ENCODE results near the gene EED. TPM values are rescaled to one million over a fixed set of nuclear protein-coding genes. Genes with fewer than 3 reads are reported as not detected.
"Not testable (repeated sequence)": the region's sequence is repeated elsewhere in the genome, so short reads cannot be mapped to it uniquely, and the experiment has no call there.

Gene EED
- total RNA-seq, 2 experiments from 2014 or later = 32.1 to 35.4 TPM

DNA sequence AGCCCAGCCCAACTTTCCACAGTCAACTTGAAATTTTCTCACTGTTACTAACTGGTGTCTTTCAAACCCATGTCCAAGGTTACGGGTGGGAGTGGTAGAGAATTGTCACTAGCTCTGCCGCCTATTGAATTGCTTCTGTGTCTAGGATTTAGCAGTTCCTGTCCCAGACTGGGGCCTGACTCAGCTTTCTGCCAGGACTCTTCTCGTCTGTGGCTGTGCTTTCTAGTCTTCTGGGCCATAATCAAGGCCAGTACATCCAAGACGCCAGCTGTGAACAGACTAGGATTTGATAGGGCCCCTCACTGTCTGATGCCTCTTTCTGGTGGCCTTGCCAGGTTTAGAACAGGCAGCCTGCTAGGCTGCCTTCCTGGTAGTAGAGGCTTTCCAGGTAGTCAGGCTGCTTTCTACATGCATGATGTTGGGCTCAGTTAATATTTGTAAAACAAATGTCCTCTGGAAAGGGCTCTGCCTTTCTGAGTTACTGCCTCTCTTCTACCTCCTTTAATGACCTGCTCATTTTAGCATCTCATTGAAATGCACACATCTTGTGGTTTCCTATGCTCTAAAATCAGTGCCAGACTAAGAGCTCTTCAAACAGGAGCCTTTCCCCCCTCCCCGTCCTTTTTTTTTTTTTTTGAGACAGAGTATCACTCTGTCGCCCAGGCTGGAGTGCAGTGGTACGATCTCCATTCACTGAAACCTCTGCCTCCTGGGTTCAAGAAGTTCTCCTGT, 44.4 kb downstream of the EED start:
- no peak for TF ChIP-seq CTCF (IDR thresholded peaks at IDR 0.05)
- H3K4me3 Mint-ChIP-seq = no peak overlapping the region
- no peak overlapping the region for H3K27ac ChIP-seq (ENCODE audit: low read depth in 1 of 2, low read length in 2 of 2)
- peak overlapping the region; percentile 56 for H3K27ac Mint-ChIP-seq
- no peaks in the 10 kb centered on the region for H3K27me3 Mint-ChIP-seq
- H3K4me1 Mint-ChIP-seq (ENCODE audit: low read depth) = peaks cover 29% of the 10 kb centered on the region
- intact Hi-C loops (cut with DNase I, micrococcal nuclease) = no loop called here
- no peak overlapping the region for H3K4me3 ChIP-seq (ENCODE audit: low read length)
- peak in 3 of 14 experiments; percentile 13 to 26 (median 13) for DNase-seq
- ChIA-PET POLR2A (no interaction called here), CTCF (interaction anchor here (1.0 to 1.9 kb wide), 2 partner anchors 247 to 434 kb away, joined by 3 to 8 read pairs; partner anchors contain the start of gene CCDC83)
- no peaks in the 10 kb centered on the region for H3K27me3 ChIP-seq (ENCODE audit: control insufficient read depth in 1 of 2, insufficient read depth in 2 of 2, low read length in 2 of 2)
- H3K4me1 ChIP-seq (ENCODE audit: insufficient read depth, low read length) = peaks cover 32% of the 10 kb centered on the region
- no peaks in the 10 kb centered on the region for H3K9me3 ChIP-seq (ENCODE audit: control insufficient read depth in 1 of 2, insufficient read depth in 1 of 2, low read length in 2 of 2)
- no peaks in the 10 kb centered on the region for H3K9me3 Mint-ChIP-seq
- peaks cover 5% of the 10 kb centered on the region for H3K36me3 Mint-ChIP-seq (ENCODE audit: low read depth)
- H3K36me3 ChIP-seq (ENCODE audit: insufficient read depth, low read length) = peaks cover 6% of the 10 kb centered on the region
- ATAC-seq (ENCODE audit: poor library complexity) = no peak

DNA sequence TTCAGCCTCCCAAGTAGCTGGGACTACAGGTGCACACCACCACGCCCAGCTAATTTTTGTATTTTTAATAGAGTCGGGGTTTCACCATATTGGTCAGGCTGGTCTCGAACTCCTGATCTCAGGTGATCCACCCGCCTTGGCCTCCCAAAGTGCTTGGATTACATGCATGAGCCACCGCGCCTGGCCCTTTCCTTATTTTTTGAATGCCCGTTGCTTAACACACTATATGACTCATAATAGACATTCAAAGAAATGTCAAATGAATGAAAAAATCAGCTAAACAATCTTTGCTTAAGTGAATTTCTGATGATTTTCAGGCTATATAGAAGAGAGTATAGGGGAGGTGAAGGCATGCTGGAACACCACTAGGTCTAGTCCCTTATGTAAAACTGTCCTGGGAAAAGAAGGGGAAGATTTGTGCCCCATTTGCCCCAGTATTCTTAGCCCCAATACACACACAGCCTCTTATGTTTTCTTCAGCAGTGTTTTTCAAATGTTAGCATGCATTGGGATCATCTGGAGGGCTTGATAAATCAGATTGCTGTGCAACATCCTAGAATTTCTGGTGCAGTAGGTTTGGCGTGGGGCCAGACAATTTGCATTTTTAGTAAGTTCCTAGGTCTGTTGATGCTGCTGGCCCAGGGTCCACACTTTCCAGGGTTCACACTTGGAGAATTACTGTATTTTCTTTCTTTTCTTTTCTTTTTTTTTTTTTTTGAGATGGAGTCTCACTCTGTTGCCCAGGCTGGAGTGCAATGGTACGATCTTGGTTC, 45.1 kb downstream of the EED start:
- H3K27ac Mint-ChIP-seq; DNase-seq; H3K9me3 Mint-ChIP-seq; H3K36me3 Mint-ChIP-seq (ENCODE audit: low read depth); H3K27ac ChIP-seq (ENCODE audit: low read depth in 1 of 2, low read length in 2 of 2); H3K36me3 ChIP-seq (ENCODE audit: insufficient read depth, low read length); POLR2A ChIA-PET; H3K4me3 Mint-ChIP-seq; H3K27me3 Mint-ChIP-seq; H3K4me3 ChIP-seq (ENCODE audit: low read length); ATAC-seq (ENCODE audit: poor library complexity); H3K9me3 ChIP-seq (ENCODE audit: control insufficient read depth in 1 of 2, insufficient read depth in 1 of 2, low read length in 2 of 2); H3K27me3 ChIP-seq (ENCODE audit: control insufficient read depth in 1 of 2, insufficient read depth in 2 of 2, low read length in 2 of 2): not testable (repeated sequence)
- H3K4me1 ChIP-seq (ENCODE audit: insufficient read depth, low read length) = peaks cover 32% of the 10 kb centered on the region
- CTCF ChIA-PET = interaction anchor here (1.0 to 1.9 kb wide), 2 partner anchors 248 to 435 kb away, joined by 3 to 8 read pairs; partner anchors contain the start of gene CCDC83
- intact Hi-C loops (cut with DNase I, micrococcal nuclease) = loop anchor here (2.0 to 5.0 kb wide), 3 partner anchors 247 to 695 kb away; no protein-coding TSS in a partner anchor
- peaks cover 29% of the 10 kb centered on the region for H3K4me1 Mint-ChIP-seq (ENCODE audit: low read depth)

- Mint-ChIP-seq H3K27ac (no peak overlapping the region), H3K27me3 (no peaks in the 10 kb centered on the region), H3K36me3 (ENCODE audit: low read depth) (no peaks in the 10 kb centered on the region), H3K4me3 (no peak overlapping the region), H3K4me1 (ENCODE audit: low read depth) (peaks cover 29% of the 10 kb centered on the region), H3K9me3 (no peaks in the 10 kb centered on the region)
- DNase-seq = peak; percentile 41 to 80 (median 54)
- CTCF ChIA-PET = interaction anchor here (0.6 to 1.5 kb wide), 9 partner anchors 9 to 325 kb away, joined by 3 to 5 read pairs (median 4); partner anchors contain the start of genes HIKESHI and PICALM
- POLR2A ChIA-PET = interaction anchor here (0.6 to 1.5 kb wide), 2 partner anchors 223 to 254 kb away, joined by 3 to 5 read pairs; partner anchors contain the start of gene PICALM
- no peaks in the 10 kb centered on the region for H3K9me3 ChIP-seq (ENCODE audit: control insufficient read depth in 1 of 2, insufficient read depth in 1 of 2, low read length in 2 of 2)
- TF ChIP-seq CTCF (IDR thresholded peaks at IDR 0.05) = peak; percentile 62
- peak; percentile 64 for ATAC-seq (ENCODE audit: poor library complexity)
- no peak overlapping the region for H3K27ac ChIP-seq (ENCODE audit: low read depth in 1 of 2, low read length in 2 of 2)
- H3K27me3 ChIP-seq (ENCODE audit: control insufficient read depth in 1 of 2, insufficient read depth in 2 of 2, low read length in 2 of 2) = no peaks in the 10 kb centered on the region
- no peaks in the 10 kb centered on the region for H3K36me3 ChIP-seq (ENCODE audit: insufficient read depth, low read length)
- intact Hi-C loops (cut with DNase I, micrococcal nuclease) = loop anchor here (1.0 to 5.0 kb wide), 5 partner anchors 249 to 697 kb away; partner anchors contain the start of gene CCDC83 (in 2 of the 2)
- no peak overlapping the region for H3K4me3 ChIP-seq (ENCODE audit: low read length)
- peaks cover 32% of the 10 kb centered on the region for H3K4me1 ChIP-seq (ENCODE audit: insufficient read depth, low read length)
Measured at GRCh38 chr11:86291466-86292262, 47.1 kb downstream of the EED start.
